Tibial nerve (tissue), 4 donors: ENCODE results near the gene COL28A1.

Experiments used
- CTCF ChIP-seq, 5 experiments: fragments of 200-600 bp in 3 of 5; fragments of 450-650 bp in 2 of 5; sonication (generic) in 3 of 5; IDR thresholded peaks; one replicate each; pipeline ENCODE4 v1.5.1; 2016 to 2019; ENCODE audit warnings: antibody characterized with exemption in 5 of 5, mild to moderate bottlenecking in 3 of 5, moderate library complexity in 2 of 5
- EP300 ChIP-seq, 2 donors: sonication (generic); formaldehyde crosslinking; IDR thresholded peaks; one replicate each; pipeline ENCODE4 v1.6.1; 2017; ENCODE audit warnings: antibody characterized with exemption in 2 of 2, mild to moderate bottlenecking in 1 of 2

GRCh38 chr7:7526006-7526405 lies 9.7 kb downstream of the COL28A1 start:
- TF ChIP-seq CTCF (IDR thresholded peaks at IDR 0.05) (no peak), EP300 (IDR thresholded peaks at IDR 0.05) (no peak)
